Fibroblast of upper back skin (primary cell): ENCODE results near the gene ANKRD11.

Experiments used
- DNase-seq: peaks from one replicate; pipeline ENCODE4 v3.0.0-alpha.2; 2013

ANKRD11 gene

GRCh38 chr16:89293276-89294143 lies 196.9 kb downstream of the ANKRD11 start:
- no peak for DNase-seq

DNA sequence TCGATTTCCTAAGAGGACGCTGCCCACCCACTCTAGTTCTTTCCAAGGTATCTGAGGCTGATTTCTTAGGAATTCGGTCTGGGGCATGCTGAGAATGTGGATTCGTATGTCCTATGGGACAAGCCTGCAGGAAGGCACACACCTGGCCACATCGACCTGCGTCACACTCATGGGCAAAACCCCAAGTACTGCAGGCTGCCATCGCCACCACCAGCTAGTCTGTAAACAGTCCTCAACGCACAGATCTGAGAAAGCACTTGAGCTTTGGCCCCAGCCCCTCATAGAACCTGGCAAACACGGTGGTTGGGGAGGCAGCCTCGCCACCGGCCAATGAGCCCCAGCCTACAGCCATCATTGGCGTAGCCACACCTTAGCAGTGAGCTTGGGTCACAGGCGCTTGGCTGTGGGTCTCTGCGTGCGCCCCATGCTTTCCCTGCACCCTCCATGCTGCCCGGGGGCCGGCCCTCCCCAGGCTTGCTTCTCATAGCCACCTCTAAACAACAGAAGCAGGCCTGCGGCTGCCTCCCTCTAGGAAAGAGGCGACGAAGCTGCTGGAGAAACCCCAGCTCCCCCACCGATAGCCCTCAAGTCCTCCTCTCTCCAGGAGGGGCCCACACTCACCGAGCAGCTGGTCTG lies 197.8 kb downstream of the ANKRD11 start:
- DNase-seq: no peak

GRCh38 chr16:89291776-89292175 lies 198.6 kb downstream of the ANKRD11 start:
- no peak for DNase-seq

DNA sequence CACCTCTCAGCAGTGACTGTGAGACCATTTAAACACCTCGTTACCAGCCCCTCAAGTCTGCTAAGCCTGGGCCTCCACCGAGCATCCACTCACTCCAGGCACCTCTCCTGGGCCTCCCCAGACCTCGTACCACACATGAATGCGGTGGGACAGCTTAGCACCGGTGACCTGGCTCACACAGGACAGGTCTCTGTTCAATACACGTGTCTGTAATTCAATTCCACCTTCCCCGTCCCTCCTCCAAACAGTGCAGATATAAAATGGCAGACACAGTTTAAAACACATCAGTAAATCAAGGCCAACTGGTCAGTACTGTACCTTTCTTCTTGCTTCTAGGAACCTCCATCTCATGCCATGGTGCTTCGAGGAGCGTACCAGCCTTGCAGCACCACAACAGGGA lies 199.0 kb downstream of the ANKRD11 start:
- no peak for DNase-seq

DNA sequence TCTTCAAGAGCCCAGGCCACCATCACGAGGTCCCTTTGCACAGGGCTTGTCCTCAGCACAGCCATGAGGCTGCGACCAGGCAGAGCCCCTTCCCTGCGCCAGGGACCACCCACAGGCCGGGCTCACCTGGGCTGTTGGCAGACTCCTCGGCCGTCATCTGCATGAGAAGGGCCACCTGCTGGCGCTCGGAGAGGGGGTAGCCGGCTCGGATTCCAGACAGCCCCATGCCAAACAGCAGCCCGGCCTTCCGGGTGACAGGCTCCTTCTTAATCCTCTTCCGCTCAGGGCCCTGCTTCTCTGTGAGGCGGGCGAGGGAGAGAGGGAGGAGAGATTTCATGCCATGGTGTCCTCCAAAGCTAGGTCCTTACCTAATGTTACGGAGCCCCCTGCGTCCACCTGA lies 199.5 kb downstream of the ANKRD11 start:
- DNase-seq: no peak

DNA sequence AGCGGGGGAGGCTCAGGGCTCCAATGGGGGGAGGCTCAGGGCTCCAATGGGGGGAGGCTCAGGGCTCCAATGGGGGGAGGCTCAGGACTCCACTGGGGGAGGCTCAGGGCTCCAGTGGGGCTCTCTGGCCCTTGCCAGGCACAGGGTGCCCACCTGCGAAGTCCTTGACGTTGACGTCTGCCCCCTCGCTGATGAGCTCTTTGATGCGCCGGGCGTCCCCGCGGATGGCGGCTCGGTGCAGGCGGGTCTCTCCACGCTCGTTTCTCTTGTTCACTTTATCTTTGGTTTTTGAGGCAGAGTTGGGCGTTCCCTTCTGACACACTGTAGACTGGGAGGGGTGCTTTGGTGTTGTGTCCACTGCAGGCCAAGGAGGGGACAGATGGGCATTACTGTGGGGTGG lies 199.9 kb downstream of the ANKRD11 start:
- DNase-seq: no peak

DNA sequence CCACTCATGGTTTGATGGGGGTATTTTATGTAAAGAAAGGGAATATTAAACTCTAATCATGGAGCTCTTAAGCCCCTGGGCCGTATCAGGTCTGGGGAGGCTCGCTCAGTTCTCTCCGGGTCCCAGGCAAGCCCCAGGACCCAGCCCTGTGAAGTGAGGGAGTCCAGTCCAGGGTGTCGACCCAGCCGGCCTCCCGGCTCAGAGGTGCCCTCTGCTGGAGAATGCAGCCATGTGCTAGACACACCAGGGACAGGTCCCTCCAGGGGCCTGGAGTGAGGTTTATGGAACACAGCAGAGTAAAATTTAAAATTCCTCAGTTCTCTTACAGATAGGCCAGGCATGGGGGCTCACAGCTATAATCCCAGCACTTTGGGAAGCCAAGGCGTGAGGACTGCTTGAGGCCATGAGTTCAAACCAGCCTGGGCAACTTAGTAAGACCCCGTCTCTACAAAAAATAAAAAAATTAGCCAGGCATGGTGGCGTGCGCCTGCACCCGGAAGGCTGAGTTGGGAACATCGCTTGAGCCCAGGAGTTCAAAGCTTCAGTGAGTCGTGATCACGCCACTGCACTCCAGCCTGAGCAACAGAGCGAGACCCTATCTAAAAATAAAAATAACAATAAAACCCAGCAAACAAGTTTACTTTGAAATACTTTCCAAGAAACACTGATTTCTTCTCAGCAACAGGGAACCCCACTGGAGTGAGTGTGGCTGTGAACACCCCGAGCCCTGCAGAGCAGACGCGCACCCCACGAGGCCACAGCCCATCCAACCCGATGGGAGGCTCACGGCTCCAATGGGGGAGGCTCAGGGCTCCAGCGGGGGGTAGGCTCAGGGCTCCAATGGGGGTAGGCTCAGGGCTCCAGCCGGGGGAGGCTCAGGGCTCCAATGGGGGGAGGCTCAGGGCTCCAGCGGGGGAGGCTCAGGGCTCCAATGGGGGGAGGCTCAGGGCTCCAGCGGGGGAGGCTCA lies 200.6 kb downstream of the ANKRD11 start:
- peak; percentile 52 for DNase-seq

- DNase-seq: no peak
Observed at GRCh38 chr16:89288966-89289365, 201.4 kb downstream of the ANKRD11 start.

- DNase-seq: no peak
Observed at GRCh38 chr16:89288577-89288844, 201.8 kb downstream of the ANKRD11 start.

GRCh38 chr16:89287777-89288576 lies 202.4 kb downstream of the ANKRD11 start:
- no peak for DNase-seq

GRCh38 chr16:89286096-89286495 lies 204.3 kb downstream of the ANKRD11 start:
- DNase-seq: no peak

GRCh38 chr16:89285381-89285780 lies 205.0 kb downstream of the ANKRD11 start:
- no peak for DNase-seq

DNA sequence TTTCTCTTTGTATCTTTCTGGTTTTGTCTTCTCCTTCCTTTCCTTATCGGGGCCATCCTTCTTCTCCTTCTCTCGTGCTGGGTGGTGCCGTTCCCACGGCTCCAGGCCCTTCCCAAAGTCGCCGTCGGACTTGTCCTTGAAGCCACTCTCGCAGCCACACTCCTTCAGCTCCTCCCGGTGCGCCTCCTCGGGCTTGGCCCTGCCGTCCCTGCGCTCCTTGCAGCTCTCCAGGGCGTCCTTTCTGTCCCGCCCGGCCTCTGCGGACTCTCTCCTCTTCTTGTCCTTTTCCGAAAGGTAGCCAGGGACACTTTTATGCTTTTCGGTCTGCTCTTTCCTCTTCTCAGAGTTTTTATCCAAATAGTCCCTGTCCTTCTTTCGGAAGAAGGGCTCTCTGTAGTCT lies 206.9 kb downstream of the ANKRD11 start:
- no peak for DNase-seq

DNA sequence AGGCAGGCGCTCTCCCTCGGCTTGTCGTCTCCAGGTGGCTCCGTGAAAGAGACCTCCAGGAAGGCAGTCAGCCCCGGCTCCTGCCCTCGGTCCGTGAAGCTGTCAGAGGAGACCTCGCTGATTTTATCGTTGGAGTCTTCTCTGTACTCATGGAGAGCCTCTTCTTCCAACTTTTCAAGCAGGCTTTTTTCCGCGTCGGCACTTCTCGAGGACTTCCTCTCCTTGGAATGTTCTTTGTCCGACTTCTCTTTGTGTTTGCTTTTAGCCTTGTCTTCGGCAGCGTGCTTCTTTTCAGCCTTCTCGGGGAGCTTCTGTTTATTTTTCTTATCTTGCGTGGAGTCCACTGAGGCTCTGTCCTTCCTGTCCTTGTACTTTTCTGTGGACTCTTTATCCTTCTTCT lies 207.8 kb downstream of the ANKRD11 start:
- no peak for DNase-seq

GRCh38 chr16:89281829-89282228 lies 208.5 kb downstream of the ANKRD11 start:
- no peak for DNase-seq

- DNase-seq: no peak
Observed at GRCh38 chr16:89281189-89281577, 209.2 kb downstream of the ANKRD11 start.

- DNase-seq: no peak
Observed at GRCh38 chr16:89280546-89281188, 209.7 kb downstream of the ANKRD11 start.

GRCh38 chr16:89279666-89280481 lies 210.5 kb downstream of the ANKRD11 start:
- DNase-seq: no peak

- DNase-seq: no peak
Observed at GRCh38 chr16:89278441-89279240, 211.7 kb downstream of the ANKRD11 start.

- DNase-seq: no peak
Observed at GRCh38 chr16:89277641-89278341, 212.6 kb downstream of the ANKRD11 start.
